ENCODE measurements around the gene RAPGEF6.

RAPGEF6 gene, protein sequence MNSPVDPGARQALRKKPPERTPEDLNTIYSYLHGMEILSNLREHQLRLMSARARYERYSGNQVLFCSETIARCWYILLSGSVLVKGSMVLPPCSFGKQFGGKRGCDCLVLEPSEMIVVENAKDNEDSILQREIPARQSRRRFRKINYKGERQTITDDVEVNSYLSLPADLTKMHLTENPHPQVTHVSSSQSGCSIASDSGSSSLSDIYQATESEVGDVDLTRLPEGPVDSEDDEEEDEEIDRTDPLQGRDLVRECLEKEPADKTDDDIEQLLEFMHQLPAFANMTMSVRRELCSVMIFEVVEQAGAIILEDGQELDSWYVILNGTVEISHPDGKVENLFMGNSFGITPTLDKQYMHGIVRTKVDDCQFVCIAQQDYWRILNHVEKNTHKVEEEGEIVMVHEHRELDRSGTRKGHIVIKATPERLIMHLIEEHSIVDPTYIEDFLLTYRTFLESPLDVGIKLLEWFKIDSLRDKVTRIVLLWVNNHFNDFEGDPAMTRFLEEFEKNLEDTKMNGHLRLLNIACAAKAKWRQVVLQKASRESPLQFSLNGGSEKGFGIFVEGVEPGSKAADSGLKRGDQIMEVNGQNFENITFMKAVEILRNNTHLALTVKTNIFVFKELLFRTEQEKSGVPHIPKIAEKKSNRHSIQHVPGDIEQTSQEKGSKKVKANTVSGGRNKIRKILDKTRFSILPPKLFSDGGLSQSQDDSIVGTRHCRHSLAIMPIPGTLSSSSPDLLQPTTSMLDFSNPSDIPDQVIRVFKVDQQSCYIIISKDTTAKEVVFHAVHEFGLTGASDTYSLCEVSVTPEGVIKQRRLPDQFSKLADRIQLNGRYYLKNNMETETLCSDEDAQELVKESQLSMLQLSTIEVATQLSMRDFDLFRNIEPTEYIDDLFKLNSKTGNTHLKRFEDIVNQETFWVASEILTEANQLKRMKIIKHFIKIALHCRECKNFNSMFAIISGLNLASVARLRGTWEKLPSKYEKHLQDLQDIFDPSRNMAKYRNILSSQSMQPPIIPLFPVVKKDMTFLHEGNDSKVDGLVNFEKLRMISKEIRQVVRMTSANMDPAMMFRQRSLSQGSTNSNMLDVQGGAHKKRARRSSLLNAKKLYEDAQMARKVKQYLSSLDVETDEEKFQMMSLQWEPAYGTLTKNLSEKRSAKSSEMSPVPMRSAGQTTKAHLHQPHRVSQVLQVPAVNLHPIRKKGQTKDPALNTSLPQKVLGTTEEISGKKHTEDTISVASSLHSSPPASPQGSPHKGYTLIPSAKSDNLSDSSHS (N-terminal part only)

DNA sequence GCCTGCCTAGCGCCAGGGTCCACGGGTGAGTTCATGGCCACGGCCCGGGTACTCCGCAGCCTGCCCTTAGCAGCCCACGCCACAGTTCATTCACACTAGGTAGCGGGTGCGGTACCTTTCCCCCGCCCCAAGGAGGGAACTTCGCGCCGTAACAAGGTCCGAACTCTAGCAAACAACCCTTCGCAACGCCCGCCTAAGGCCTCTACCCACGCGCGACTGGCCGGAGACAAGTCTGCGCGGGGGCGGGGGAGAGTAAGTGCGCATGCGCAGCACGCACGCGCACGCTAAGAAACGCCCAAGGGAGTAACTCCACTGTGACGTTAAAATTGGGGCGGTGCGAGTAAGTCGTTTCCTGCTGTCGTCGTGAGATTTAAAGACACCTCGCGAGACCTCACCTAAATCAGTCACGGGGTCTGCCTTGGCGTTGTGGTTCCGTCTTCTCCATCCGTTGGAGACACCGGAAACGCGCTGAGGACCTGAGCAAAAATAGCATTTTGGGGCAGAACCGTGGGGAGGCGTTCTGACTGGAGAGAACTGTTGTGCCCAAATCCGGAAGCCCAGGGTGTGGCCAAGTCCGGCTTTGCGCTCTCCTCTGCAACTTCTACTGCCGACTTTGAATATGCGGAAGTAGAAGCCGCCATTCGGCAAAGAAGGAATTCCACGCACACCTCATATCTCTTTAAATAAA, at the start of gene RAPGEF6:
TSS of gene RAPGEF6 (minus strand) at position 234 of the 688 bp plus-strand sequence. CDS start at position 35, 199 bp downstream.
- no peak; the same call in 1 of the 2 replicates for TF ChIP-seq GATA2 (IDR thresholded peaks at IDR 0.05; ENCODE audit: low read depth, low read length)
- no peak for TF ChIP-seq GATA3 (IDR thresholded peaks at IDR 0.05; ENCODE audit: low read depth, low read length)

- TF ChIP-seq GATA2 (IDR thresholded peaks at IDR 0.05; ENCODE audit: low read depth, low read length) (no peak), GATA3 (IDR thresholded peaks at IDR 0.05; ENCODE audit: low read depth, low read length) (no peak)
Measured at GRCh38 chr5:131684595-131684994, 49.6 kb upstream of the RAPGEF6 start.

DNA sequence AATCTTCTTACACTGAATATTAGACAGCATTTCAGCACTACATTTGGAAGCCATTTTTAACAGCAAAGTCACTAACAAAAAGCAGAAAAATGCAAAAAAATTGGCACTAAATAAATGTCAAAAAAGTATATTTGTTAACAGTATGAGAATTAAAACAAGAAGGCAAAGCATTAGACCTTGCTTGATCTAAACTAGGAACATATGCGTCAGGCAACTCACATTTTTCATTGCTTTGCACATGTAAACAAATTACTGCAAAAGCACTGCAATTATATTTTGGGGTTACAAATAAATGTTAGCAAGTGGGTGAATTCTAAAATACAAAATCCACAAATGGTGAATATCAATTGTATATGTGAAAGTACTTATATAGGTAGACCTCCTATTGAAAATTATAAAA, 49.0 kb upstream of the RAPGEF6 start:
- TF ChIP-seq GATA2 (IDR thresholded peaks at IDR 0.05; ENCODE audit: low read depth, low read length): no peak
- no peak for TF ChIP-seq GATA3 (IDR thresholded peaks at IDR 0.05; ENCODE audit: low read depth, low read length)

- TF ChIP-seq GATA2 (IDR thresholded peaks at IDR 0.05; ENCODE audit: low read depth, low read length): no peak
- TF ChIP-seq GATA3 (IDR thresholded peaks at IDR 0.05; ENCODE audit: low read depth, low read length): no peak
Measured at GRCh38 chr5:131682826-131683225, 47.8 kb upstream of the RAPGEF6 start.

GRCh38 chr5:131682175-131682574, 47.1 kb upstream of the RAPGEF6 start:
- no peak for TF ChIP-seq GATA3 (IDR thresholded peaks at IDR 0.05; ENCODE audit: low read depth, low read length)
- TF ChIP-seq GATA2 (IDR thresholded peaks at IDR 0.05; ENCODE audit: low read depth, low read length): no peak

- TF ChIP-seq GATA2 (IDR thresholded peaks at IDR 0.05; ENCODE audit: low read depth, low read length) (no peak), GATA3 (IDR thresholded peaks at IDR 0.05; ENCODE audit: low read depth, low read length) (no peak)
Measured at GRCh38 chr5:131679911-131680310, 44.9 kb upstream of the RAPGEF6 start.

DNA sequence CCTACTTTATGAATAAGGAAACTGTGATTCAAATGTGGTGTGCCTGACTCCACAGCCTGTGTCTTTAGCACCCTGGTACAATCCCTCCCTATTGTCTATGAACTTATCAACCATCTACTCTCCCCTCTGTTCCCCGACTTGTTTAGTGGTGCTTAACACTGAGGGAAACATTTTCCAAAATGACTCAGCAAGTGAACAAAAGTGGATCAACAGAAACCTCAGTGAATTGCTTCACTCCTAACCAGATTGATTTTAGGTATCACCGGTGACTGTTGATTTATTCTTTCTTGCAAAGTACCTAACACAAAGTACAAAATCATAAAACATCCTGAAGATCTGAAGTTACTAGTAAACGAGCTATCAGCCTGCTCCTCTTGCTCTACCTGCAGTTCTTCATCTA, 42.1 kb upstream of the RAPGEF6 start:
- no peak for TF ChIP-seq GATA2 (IDR thresholded peaks at IDR 0.05; ENCODE audit: low read depth, low read length)
- no peak for TF ChIP-seq GATA3 (IDR thresholded peaks at IDR 0.05; ENCODE audit: low read depth, low read length)

DNA sequence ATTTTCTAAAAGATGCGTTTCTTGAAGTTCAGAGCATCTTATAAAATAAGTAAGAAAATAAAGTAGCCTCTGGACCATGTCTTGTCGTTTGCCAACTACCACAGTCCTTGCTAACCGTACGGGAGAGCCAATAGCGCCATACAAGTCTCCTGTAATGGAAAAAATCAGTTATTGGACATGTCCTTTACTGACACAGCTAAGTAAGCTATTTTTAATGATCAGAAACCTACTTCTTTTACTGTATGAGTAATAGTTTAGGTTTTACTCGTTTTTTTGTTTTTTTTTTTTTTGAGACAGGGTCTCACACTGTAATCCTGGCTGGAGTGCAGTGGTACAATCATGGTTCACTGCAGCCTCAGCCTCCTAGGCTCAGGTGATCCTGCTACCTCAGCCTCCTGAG, 37.7 kb upstream of the RAPGEF6 start:
- TF ChIP-seq GATA3 (IDR thresholded peaks at IDR 0.05; ENCODE audit: low read depth, low read length) (no peak), GATA2 (IDR thresholded peaks at IDR 0.05; ENCODE audit: low read depth, low read length) (no peak)

DNA sequence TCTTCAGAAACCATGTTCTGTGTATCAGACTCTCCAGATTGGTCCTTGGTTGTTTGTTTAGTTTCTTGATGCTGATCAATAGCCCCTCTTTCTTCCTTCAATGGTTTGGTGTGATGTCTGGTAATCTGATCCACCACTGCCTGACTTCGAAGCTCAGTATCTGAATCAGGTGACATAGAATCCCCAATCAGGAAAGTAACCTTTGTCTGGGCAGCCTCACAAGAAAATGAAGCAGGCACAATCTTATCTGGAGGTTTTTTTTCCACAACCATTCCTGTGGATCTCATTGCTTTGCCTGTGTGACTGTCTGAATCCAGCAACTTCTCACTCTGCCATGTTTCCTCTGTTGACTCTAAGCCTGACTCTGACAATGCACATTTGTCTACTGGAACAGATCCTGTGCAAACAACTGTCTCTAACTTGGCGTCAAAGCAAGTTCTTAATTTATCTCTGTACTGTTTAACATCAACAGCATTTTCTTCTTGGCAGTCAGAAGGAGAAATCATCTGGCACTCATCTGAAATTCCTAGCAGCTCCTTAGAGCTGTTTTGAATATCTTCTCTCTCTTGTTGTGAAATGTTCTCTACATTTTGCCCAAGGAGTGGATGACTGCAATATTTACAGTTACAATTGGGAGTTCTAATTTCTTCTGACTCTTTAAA, 37.1 kb upstream of the RAPGEF6 start:
- TF ChIP-seq GATA3 (IDR thresholded peaks at IDR 0.05; ENCODE audit: low read depth, low read length): no peak
- no peak for TF ChIP-seq GATA2 (IDR thresholded peaks at IDR 0.05; ENCODE audit: low read depth, low read length)

GRCh38 chr5:131671409-131671808, 36.4 kb upstream of the RAPGEF6 start:
- TF ChIP-seq GATA3 (IDR thresholded peaks at IDR 0.05; ENCODE audit: low read depth, low read length) (no peak), GATA2 (IDR thresholded peaks at IDR 0.05; ENCODE audit: low read depth, low read length) (no peak)

- TF ChIP-seq GATA2 (IDR thresholded peaks at IDR 0.05; ENCODE audit: low read depth, low read length) (no peak), GATA3 (IDR thresholded peaks at IDR 0.05; ENCODE audit: low read depth, low read length) (no peak)
Measured at GRCh38 chr5:131664929-131665328, 29.9 kb upstream of the RAPGEF6 start.

DNA sequence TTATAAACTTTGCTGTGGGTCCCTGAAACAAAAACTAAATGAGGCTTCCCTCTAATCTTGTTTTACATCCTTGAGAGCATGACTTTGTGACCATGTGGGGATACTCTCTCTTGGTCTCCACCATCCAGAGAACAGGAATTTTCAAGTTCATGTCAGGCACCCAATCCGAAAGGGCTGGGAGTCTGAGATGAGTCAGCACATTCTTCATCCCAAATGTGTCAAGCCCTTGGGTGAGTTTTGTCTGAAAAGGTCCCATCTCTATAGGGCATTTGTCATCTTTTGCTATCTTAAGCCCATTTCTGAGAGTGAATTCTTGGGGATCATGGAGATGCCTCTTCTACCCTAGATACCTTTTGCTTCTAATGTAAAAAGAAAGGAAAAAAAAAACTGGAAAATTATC, 26.9 kb upstream of the RAPGEF6 start:
- no peak for TF ChIP-seq GATA3 (IDR thresholded peaks at IDR 0.05; ENCODE audit: low read depth, low read length)
- TF ChIP-seq GATA2 (IDR thresholded peaks at IDR 0.05; ENCODE audit: low read depth, low read length): no peak

GRCh38 chr5:131659841-131660240, 24.8 kb upstream of the RAPGEF6 start:
- TF ChIP-seq GATA3 (IDR thresholded peaks at IDR 0.05; ENCODE audit: low read depth, low read length): no peak
- TF ChIP-seq GATA2 (IDR thresholded peaks at IDR 0.05; ENCODE audit: low read depth, low read length): no peak
